Measurements from ENCODE around the gene IFRD1.

The IFRD1 gene

DNA sequence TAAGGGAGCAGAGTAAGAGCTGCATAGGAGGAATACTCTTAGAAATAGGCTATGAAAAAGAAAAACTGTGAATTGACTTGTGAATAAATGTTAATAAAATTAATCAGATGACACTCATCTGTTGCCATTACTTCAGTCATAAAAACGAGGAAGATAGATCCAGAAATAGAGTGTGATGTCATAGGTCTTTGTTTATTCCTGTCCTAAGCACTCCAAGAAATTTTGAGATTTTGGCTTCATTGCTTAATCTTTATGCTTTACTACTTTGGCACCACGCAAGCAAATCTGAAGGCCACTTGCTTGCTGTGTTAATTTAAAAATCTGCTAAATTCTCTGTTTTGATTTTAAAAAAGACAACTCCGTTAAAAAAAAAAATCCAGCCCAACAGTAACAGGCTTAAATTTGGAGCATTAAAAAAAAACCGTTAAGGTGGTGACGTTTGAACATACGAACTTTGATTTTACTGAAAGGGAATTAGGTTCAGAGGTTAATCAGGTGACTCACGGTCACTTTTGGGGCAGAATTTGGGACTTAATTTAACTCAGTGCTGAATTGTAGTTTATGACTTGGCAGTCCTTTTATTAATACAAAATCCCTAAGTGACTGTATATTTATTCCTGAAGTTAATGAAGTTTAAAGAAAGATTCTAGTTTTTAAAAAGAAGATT is 3.4 kb downstream of the IFRD1 start:
- peak overlapping the region; percentile 6; the same call in 1 of the 2 replicates for H3K4me3 ChIP-seq (ENCODE audit: low read depth, low read length)
- CTCF ChIA-PET, result interaction anchor here (0.7 to 1.5 kb wide), 3 partner anchors 31 to 712 kb away, joined by 3 to 9 read pairs (median 5); no protein-coding TSS in a partner anchor
- POLR2A ChIA-PET, result no interaction called here
- TF ChIP-seq TSHZ1 (tag by site-specific recombination; IDR thresholded peaks at IDR 0.05; ENCODE audit: borderline replicate concordance) (0 out of 2 replicates have a peak, but pooled peaks have one; percentile 21), ZNF354C (tag by site-specific recombination; IDR thresholded peaks at IDR 0.05; ENCODE audit: borderline replicate concordance, low read depth) (no peak), ZNF629 (tag by site-specific recombination; IDR thresholded peaks at IDR 0.05) (peak; percentile 81), ZNF292 (tag by site-specific recombination; IDR thresholded peaks at IDR 0.05; ENCODE audit: borderline replicate concordance, low read depth) (no peak), GFI1B (tag by site-specific recombination; IDR thresholded peaks at IDR 0.05) (peak; percentile 70; the same call in 1 of the 2 replicates), ZNF366 (tag by site-specific recombination; conservative IDR thresholded peaks at IDR 0.05) (peak; percentile 68), BCL6B (tag by site-specific recombination; IDR thresholded peaks at IDR 0.05) (peak; percentile 70), ZBTB21 (tag by site-specific recombination; IDR thresholded peaks at IDR 0.05) (peak; percentile 54; the same call in 1 of the 2 replicates), ZNF423 (tag by site-specific recombination; IDR thresholded peaks at IDR 0.05) (no peak), ZNF692 (tag by site-specific recombination; IDR thresholded peaks at IDR 0.05) (no peak), ZNF221 (tag by site-specific recombination; IDR thresholded peaks at IDR 0.05; ENCODE audit: borderline replicate concordance) (no peak), ZEB2 (tag by site-specific recombination; IDR thresholded peaks at IDR 0.05) (peak; percentile 47), ZNF558 (tag by site-specific recombination; IDR thresholded peaks at IDR 0.05) (no peak), ZNF169 (tag by site-specific recombination; IDR thresholded peaks at IDR 0.05) (no peak), BCL11B (tag by site-specific recombination; IDR thresholded peaks at IDR 0.05; ENCODE audit: low read depth) (no peak), IKZF3 (tag by site-specific recombination; IDR thresholded peaks at IDR 0.05) (peak; percentile 68), ZNF10 (tag by site-specific recombination; IDR thresholded peaks at IDR 0.05) (0 out of 2 replicates have a peak, but pooled peaks have one; percentile 17), SP7 (tag by site-specific recombination; IDR thresholded peaks at IDR 0.05) (peak; percentile 27; the same call in 1 of the 2 replicates)
- TF ChIP-seq, protein P1, sequence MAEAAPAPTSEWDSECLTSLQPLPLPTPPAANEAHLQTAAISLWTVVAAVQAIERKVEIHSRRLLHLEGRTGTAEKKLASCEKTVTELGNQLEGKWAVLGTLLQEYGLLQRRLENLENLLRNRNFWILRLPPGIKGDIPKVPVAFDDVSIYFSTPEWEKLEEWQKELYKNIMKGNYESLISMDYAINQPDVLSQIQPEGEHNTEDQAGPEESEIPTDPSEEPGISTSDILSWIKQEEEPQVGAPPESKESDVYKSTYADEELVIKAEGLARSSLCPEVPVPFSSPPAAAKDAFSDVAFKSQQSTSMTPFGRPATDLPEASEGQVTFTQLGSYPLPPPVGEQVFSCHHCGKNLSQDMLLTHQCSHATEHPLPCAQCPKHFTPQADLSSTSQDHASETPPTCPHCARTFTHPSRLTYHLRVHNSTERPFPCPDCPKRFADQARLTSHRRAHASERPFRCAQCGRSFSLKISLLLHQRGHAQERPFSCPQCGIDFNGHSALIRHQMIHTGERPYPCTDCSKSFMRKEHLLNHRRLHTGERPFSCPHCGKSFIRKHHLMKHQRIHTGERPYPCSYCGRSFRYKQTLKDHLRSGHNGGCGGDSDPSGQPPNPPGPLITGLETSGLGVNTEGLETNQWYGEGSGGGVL (tag by site-specific recombination; IDR thresholded peaks at IDR 0.05), result no peak
- TF ChIP-seq, protein P2, sequence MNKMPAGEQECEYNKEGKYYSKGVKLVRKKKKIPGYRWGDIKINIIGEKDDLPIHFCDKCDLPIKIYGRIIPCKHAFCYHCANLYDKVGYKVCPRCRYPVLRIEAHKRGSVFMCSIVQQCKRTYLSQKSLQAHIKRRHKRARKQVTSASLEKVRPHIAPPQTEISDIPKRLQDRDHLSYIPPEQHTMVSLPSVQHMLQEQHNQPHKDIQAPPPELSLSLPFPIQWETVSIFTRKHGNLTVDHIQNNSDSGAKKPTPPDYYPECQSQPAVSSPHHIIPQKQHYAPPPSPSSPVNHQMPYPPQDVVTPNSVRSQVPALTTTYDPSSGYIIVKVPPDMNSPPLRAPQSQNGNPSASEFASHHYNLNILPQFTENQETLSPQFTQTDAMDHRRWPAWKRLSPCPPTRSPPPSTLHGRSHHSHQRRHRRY (tag by site-specific recombination; IDR thresholded peaks at IDR 0.05), result no peak
- TF ChIP-seq, protein P3, sequence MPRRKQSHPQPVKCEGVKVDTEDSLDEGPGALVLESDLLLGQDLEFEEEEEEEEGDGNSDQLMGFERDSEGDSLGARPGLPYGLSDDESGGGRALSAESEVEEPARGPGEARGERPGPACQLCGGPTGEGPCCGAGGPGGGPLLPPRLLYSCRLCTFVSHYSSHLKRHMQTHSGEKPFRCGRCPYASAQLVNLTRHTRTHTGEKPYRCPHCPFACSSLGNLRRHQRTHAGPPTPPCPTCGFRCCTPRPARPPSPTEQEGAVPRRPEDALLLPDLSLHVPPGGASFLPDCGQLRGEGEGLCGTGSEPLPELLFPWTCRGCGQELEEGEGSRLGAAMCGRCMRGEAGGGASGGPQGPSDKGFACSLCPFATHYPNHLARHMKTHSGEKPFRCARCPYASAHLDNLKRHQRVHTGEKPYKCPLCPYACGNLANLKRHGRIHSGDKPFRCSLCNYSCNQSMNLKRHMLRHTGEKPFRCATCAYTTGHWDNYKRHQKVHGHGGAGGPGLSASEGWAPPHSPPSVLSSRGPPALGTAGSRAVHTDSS (tag by site-specific recombination; IDR thresholded peaks at IDR 0.05), result peak; percentile 43
- TF ChIP-seq, protein P4, sequence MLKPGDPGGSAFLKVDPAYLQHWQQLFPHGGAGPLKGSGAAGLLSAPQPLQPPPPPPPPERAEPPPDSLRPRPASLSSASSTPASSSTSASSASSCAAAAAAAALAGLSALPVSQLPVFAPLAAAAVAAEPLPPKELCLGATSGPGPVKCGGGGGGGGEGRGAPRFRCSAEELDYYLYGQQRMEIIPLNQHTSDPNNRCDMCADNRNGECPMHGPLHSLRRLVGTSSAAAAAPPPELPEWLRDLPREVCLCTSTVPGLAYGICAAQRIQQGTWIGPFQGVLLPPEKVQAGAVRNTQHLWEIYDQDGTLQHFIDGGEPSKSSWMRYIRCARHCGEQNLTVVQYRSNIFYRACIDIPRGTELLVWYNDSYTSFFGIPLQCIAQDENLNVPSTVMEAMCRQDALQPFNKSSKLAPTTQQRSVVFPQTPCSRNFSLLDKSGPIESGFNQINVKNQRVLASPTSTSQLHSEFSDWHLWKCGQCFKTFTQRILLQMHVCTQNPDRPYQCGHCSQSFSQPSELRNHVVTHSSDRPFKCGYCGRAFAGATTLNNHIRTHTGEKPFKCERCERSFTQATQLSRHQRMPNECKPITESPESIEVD (tag by site-specific recombination; IDR thresholded peaks at IDR 0.05), result peak; percentile 74

More for the DNA sequence above, 3.4 kb downstream of the IFRD1 start:
- Histone ChIP-seq H3K4me1 (ENCODE audit: control insufficient read depth, insufficient read depth, low read length) (peaks cover 10% of the 10 kb centered on the region; the same call in 1 of the 2 replicates), H3K27ac (ENCODE audit: extremely low read depth, low read depth, low read length) (no peak overlapping the region), H3K36me3 (ENCODE audit: control insufficient read depth in 2 of 2, insufficient read depth in 1 of 2, low read length in 2 of 2) (peaks cover 29 to 32% of the 10 kb centered on the region in 2 experiments), H3K9me3 (ENCODE audit: control insufficient read depth, insufficient read depth, low read depth, low read length) (no peaks in the 10 kb centered on the region)

Measured in HEK293 (cell line).